ENCODE data around the gene NDUFAF8. TPM values are rescaled to one million over a fixed set of nuclear protein-coding genes. Genes with fewer than 3 reads are reported as not detected.

The NDUFAF8 gene
- total RNA-seq, 1 experiment from 2014 or later = 102 TPM

GRCh38 chr17:81234506-81234855 lies 4.6 kb upstream of the NDUFAF8 start:
- H3K27me3 ChIP-seq (ENCODE audit: insufficient read depth, low read length) = no peaks in the 10 kb centered on the region
- ChIA-PET CTCF (interaction anchor here (1.0 kb wide), 1 partner anchor 92 kb away, joined by 4 read pairs; no protein-coding TSS in a partner anchor), POLR2A (interaction anchor here (0.6 to 1.2 kb wide), 2 partner anchors 90 to 1035 kb away, joined by 3 read pairs; no protein-coding TSS in a partner anchor), RAD21 (ENCODE audit: low non-redundant PET in 1 of 2, low total read pairs in 2 of 2, uncharacterized antibody in 2 of 2, unreplicated experiment in 2 of 2) (no interaction called here)
- TF ChIP-seq EGR1 (IDR thresholded peaks at IDR 0.05; ENCODE audit: low read depth) = no peak
- TF ChIP-seq YY1 (IDR thresholded peaks at IDR 0.05; ENCODE audit: extremely low read depth, insufficient replicate concordance, low read depth, low read length) = no peak
- TF ChIP-seq EZH2 (IDR thresholded peaks at IDR 0.05) = no peak
- TF ChIP-seq POLR2AphosphoS5 (IDR thresholded peaks at IDR 0.05; ENCODE audit: low read depth, low read length) = no peak
- no peak for TF ChIP-seq ATF3 (IDR thresholded peaks at IDR 0.05)
- no peak for TF ChIP-seq SIN3A (IDR thresholded peaks at IDR 0.05; ENCODE audit: low read depth)
- TF ChIP-seq SP1 (IDR thresholded peaks at IDR 0.05; ENCODE audit: low read depth) = no peak
- no peak for TF ChIP-seq CTCF (IDR thresholded peaks at IDR 0.05 in 2 of 3, conservative IDR thresholded peaks at IDR 0.05 in 1 of 3; ENCODE audit: borderline replicate concordance in 1 of 3, insufficient read depth in 1 of 3, low read depth in 2 of 3, low read length in 2 of 3)
- no peak for TF ChIP-seq FOSL1 (IDR thresholded peaks at IDR 0.05; ENCODE audit: low read depth)
- no peak for TF ChIP-seq CEBPB (IDR thresholded peaks at IDR 0.05; ENCODE audit: low read depth)
- no peak for TF ChIP-seq SRF (IDR thresholded peaks at IDR 0.05; ENCODE audit: low read depth)
- TF ChIP-seq MAX (IDR thresholded peaks at IDR 0.05) = no peak
- H3K4me1 ChIP-seq (ENCODE audit: control insufficient read depth in 1 of 2, insufficient read depth in 2 of 2, low read length in 2 of 2) = peaks cover 6 to 11% of the 10 kb centered on the region in 2 experiments; a peak in 3 of 4 replicates
- H3K27ac ChIP-seq (ENCODE audit: low read depth, low read length) = no peak overlapping the region
- H3K4me3 ChIP-seq (replicated peaks in 1 of 2; ENCODE audit: low read depth in 1 of 2, low read length in 2 of 2) = no peak overlapping the region
- no peaks in the 10 kb centered on the region for H3K9me2 ChIP-seq (ENCODE audit: insufficient read depth)
- no peaks in the 10 kb centered on the region for H4K20me1 ChIP-seq (ENCODE audit: insufficient read depth)
- H3K79me2 ChIP-seq (ENCODE audit: insufficient read depth, low read length) = peaks cover 19% of the 10 kb centered on the region
- no peak for ATAC-seq
- H2AFZ ChIP-seq (ENCODE audit: low read depth, low read length, poor library complexity, severe bottlenecking) = no peak overlapping the region
- no TSS peak for BruUV-seq (replicated peaks)
- no peaks in the 10 kb centered on the region for H3K9me3 ChIP-seq (ENCODE audit: control insufficient read depth in 1 of 2, insufficient read depth in 1 of 2, low read depth in 1 of 2, low read length in 2 of 2)
- intact Hi-C loops (cut with micrococcal nuclease) = no loop called here
- DNase-seq (ENCODE audit: low read depth, low spot score) = no peak
- H3K4me2 ChIP-seq (ENCODE audit: low read length) = no peak overlapping the region
- no peak overlapping the region for H3K9ac ChIP-seq (ENCODE audit: low read length)
- H3K36me3 ChIP-seq (ENCODE audit: control insufficient read depth in 1 of 2, insufficient read depth in 2 of 2, low read length in 2 of 2) = peaks cover 5 to 7% of the 10 kb centered on the region in 2 experiments; a peak in 1 of 4 replicates

Data from HCT116 (cell line).